Psoas muscle (tissue), 8 donors: Measurements from ENCODE around the gene TOE1. TPM values are rescaled to one million over a fixed set of nuclear protein-coding genes. Genes with fewer than 3 reads are reported as not detected.
"Not testable (repeated sequence)": the region's sequence is repeated elsewhere in the genome, so short reads cannot be mapped to it uniquely, and the experiment has no call there.

Experiments
- ATAC-seq, 4 donors: fragments of 200-7000 bp; cut with Tn5 transposase; one replicate each; pipeline ENCODE4 v1.9.1; 2020; ENCODE audit warnings: moderate library complexity in 3 of 4, mild to moderate bottlenecking in 2 of 4
- DNase-seq, 2 donors: peaks; one replicate each; pipeline ENCODE4 v3.0.0-alpha.2; 2020
- H3K27ac ChIP-seq: fragments of 200-600 bp; one replicate; pipeline ENCODE4 v1.8.0; 2022
- H3K27me3 ChIP-seq, 3 donors: fragments of 200-600 bp in 1 of 3; one replicate each; pipeline versions ENCODE4 v1.6.1 to v1.8.0; 2013 to 2022; ENCODE audit warnings: low read length in 2 of 3, mild to moderate bottlenecking in 2 of 3, moderate library complexity in 1 of 3; ENCODE audit not compliant: insufficient read depth in 3 of 3
- H3K36me3 ChIP-seq, 2 donors: fragments of 200-600 bp in 1 of 2; one replicate each; pipeline versions ENCODE4 v1.6.1 to v1.8.0; 2013 to 2022; ENCODE audit warnings: low read depth in 1 of 2, mild to moderate bottlenecking in 1 of 2, moderate library complexity in 1 of 2; ENCODE audit not compliant: insufficient read depth in 1 of 2
- H3K4me1 ChIP-seq: fragments of 200-600 bp; one replicate; pipeline ENCODE4 v1.8.0; 2022
- H3K4me3 ChIP-seq: fragments of 200-600 bp; one replicate; pipeline ENCODE4 v1.8.0; 2022; ENCODE audit warnings: mild to moderate bottlenecking
- H3K9me3 ChIP-seq: fragments of 200-600 bp; one replicate; pipeline ENCODE4 v1.8.0; 2022
- WGBS, 3 donors: extraction: QIAGEN DNeasy Blood & Tissue Kit; methylation state at CpG; one replicate each; pipeline versions ENCODE4 v1.1.6 to v1.1.7; 2013; 5-methylcytosine and 5-hydroxymethylcytosine counted together
- intact Hi-C, 2 donors: fragments of 100-400 bp; cut with DNase I; formaldehyde crosslinking; loops; one replicate each; pipeline versions ENCODE4 v1.11.0 to v1.14.2; 2022
- long read RNA-seq, 2 donors: library from polyadenylated mRNA; unstranded; transcript quantifications; one replicate each; pipeline ENCODE4 v2.0.0, GENCODE V29; 2021
- polyA plus RNA-seq, 3 donors: library from polyadenylated mRNA; stranded (reverse); fragments of 200-250 nt; gene quantifications; one replicate each; pipeline ENCODE4 v1.2.3, GENCODE V29; 2013
- total RNA-seq, 4 donors: library from RNA; stranded (reverse); fragmentation: NEBNext Ultra II Directional in 2 of 4; extraction: Animal tissue kit (Norgen Biotek cat#: 25700) in 2 of 4; gene quantifications; one replicate each; pipeline versions ENCODE4 v1.2.1 to v1.2.4, GENCODE V29; 2021 to 2023
- TF ChIP-seq, protein P1 (sequence below): fragments of 200-600 bp; IDR thresholded peaks from one replicate; pipeline ENCODE4 v1.8.0; 2022; ENCODE audit warnings: antibody characterized with exemption
- donor health status: healthy with polysubstance abuse.
- donor health status: DM: no; HTN: no; CAD: no; lungs with moderate emphysema.
- donor health status: Bipolar disorder and iron deficiency.
- donor health status: healthy.
- donor health status: DM: yes; HTN: yes; CAD: no.
- donor health status: DM: no; HTN: no; CAD: no.
- donor health status: DM: no; HTN: no; CAD: no.
- donor health status: DM: yes; HTN: yes; CAD: no.

Gene TOE1
- total RNA-seq = 1 to 10 TPM; 3.1 to 5.9 (median 3.9) TPM
- polyA plus RNA-seq = 1 to 10 TPM; 2.7 to 6.7 (median 4.6) TPM
- long read RNA-seq, donor 1, partial matches to known transcripts = 0 of 2 reads
- long read RNA-seq, donor 1, other reads (novel, unspliced or antisense) = 0 of 2 reads
- long read RNA-seq, donor 2, partial matches to known transcripts = 2 of 10 reads
- long read RNA-seq, donor 2, other reads (novel, unspliced or antisense) = 4 of 10 reads

DNA sequence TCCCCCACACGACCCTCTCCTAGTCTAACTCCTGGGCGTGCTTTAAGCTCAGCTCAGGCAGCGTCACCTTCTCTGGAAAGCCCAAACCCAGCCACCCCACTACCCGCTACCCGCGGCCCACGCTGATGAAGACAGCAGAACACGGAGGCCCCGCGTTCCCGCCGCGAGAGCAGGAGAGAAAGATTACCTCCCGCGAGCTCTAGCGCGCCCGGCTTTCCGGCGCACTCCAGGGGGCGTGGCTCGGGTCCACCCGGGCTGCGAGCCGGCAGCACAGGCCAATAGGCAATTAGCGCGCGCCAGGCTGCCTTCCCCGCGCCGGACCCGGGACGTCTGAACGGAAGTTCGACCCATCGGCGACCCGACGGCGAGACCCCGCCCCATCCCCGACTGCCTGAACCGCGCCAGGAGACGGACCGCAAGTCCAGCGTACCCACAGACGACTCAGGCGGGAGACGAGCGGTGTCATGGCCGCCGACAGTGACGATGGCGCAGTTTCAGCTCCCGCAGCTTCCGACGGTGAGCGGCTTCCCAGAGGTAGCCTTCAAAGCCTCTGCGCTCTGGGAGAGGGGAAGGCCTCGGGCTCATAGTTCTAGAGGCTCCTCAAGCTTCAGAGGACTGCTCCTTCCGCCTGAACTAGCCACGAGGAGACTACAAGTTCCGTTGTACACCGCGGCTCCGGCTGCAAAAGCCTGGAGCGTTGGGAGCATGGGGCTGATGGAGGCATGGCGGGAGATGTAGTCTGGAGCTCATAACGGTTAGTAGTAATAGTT, at the start of gene TOE1, which contains the start of gene MUTYH:
TSS of gene TOE1 (plus strand) at position 382 of the 770 bp plus-strand sequence. CDS start at position 465, 83 bp downstream.
TSS of gene MUTYH (minus strand) at position 652 of the 770 bp plus-strand sequence. CDS start 5,935 bp downstream, outside the sequence.
- peak within 1 kb of the TSS; percentile 99 for H3K27ac ChIP-seq
- H3K9me3 ChIP-seq = no peaks in the 10 kb centered on the region
- WGBS, 3 donors = 0 to 1% (median 1%) methylated on average over 67 to 70 of the region's 70 CpGs
- ATAC-seq = peak; percentile 93 to 96 (median 94)
- peak within 1 kb of the TSS; percentile 91 for H3K4me3 ChIP-seq
- peaks cover 8 to 37% of the 10 kb centered on the region in 2 donors for H3K36me3 ChIP-seq
- peak; percentile 94 to 95 for DNase-seq
- TF ChIP-seq, protein P1, sequence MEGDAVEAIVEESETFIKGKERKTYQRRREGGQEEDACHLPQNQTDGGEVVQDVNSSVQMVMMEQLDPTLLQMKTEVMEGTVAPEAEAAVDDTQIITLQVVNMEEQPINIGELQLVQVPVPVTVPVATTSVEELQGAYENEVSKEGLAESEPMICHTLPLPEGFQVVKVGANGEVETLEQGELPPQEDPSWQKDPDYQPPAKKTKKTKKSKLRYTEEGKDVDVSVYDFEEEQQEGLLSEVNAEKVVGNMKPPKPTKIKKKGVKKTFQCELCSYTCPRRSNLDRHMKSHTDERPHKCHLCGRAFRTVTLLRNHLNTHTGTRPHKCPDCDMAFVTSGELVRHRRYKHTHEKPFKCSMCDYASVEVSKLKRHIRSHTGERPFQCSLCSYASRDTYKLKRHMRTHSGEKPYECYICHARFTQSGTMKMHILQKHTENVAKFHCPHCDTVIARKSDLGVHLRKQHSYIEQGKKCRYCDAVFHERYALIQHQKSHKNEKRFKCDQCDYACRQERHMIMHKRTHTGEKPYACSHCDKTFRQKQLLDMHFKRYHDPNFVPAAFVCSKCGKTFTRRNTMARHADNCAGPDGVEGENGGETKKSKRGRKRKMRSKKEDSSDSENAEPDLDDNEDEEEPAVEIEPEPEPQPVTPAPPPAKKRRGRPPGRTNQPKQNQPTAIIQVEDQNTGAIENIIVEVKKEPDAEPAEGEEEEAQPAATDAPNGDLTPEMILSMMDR = no peak
- no peaks in the 10 kb centered on the region for H3K27me3 ChIP-seq
- intact Hi-C loops = loop anchor here (2.0 kb wide), 1 partner anchor 35 kb away; no protein-coding TSS in a partner anchor
- peaks cover 17% of the 10 kb centered on the region for H3K4me1 ChIP-seq

DNA sequence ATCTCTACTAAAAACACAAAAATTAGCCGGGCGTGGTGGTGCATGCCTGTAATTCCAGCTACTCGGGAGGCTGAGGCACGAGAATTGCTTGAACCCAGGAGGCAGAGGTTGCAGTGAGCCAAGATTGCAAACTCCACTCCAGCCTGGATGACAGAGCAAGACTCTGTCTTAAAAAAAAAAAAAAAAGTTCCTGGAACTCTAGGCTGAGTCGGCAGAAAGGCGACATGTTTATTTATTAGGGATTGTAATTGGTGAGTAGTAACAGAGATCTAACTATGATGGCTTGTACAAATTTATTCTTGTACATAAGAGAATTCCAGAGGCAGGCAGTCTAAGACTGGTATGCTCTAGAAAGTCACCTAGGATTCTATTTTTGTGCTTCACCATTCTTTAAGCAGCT, 49.0 kb upstream of the TOE1 start:
- H3K27me3 ChIP-seq, H3K27ac ChIP-seq, H3K4me1 ChIP-seq, H3K9me3 ChIP-seq, ATAC-seq, H3K36me3 ChIP-seq, DNase-seq, H3K4me3 ChIP-seq: not testable (repeated sequence)
- intact Hi-C loops = loop anchor here in 1 of 2 donors (10.0 kb wide), 1 partner anchor 86 kb away; the partner anchor contains the start of gene ZSWIM5
- WGBS, 3 donors = 77 to 81% (median 81%) methylated on average over 6 of the region's 6 CpGs

DNA sequence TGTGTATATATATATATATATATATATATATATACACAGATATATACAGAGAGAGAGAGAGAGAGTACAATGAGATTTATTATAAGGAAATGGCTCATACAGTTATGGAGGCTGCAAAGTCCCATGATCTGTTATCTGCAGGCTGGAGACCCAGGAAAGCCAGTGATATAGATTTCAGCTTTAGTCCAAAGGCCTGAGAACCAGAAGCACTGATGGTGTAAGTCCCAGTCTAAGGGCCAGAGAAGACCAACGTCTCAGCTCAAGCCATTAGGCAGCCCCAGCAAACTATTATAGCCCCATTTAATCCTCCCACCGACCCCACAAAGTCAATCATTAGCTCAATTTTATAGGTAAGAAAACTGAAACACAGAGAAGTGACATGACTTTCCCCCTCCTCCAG, 48.3 kb upstream of the TOE1 start:
- DNase-seq (no peak), ATAC-seq (no peak)
- no peaks in the 10 kb centered on the region for H3K4me1 ChIP-seq
- intact Hi-C loops = loop anchor here in 1 of 2 donors (10.0 kb wide), 1 partner anchor 87 kb away; the partner anchor contains the start of gene ZSWIM5
- 63 to 80% (median 73%) methylated on average over 2 of the region's 2 CpGs for WGBS, 3 donors
- TF ChIP-seq, protein P1 = no peak
- H3K36me3 ChIP-seq = no peaks in the 10 kb centered on the region
- no peak overlapping the region for H3K27ac ChIP-seq
- no peaks in the 10 kb centered on the region for H3K27me3 ChIP-seq
- H3K9me3 ChIP-seq = no peaks in the 10 kb centered on the region
- H3K4me3 ChIP-seq = no peak overlapping the region

DNA sequence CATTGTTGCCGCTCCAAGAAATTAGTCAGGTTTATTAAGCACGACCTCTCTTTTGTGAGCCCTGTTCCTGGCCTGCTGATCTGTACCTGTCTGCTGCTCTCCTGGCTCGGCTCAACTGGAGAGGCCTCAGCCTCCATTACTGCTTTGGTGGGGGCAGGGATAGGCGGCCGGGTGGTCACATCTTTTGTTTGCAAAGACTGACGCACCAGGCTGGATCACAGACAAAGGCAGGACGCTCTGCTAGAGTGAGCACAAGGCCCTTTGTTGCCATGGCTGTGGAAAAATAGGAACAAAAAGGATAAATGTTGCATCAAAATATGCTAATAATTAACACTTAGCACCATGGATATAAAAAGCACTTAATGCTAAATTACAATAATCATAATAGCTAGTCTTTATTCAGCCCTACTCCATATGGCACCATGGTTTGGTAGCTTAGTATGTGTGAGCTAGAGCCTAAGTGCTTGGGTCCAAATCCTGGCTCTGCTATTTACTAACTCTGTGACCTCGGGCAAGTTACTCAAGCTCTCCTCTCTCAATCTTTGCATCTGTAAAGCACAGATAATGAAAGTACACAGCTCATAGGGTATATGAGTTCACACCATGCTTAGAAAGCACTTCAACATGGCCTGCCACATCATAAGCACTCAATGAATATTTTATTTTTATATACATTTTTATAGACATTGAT, 42.2 kb upstream of the TOE1 start:
- TF ChIP-seq, protein P1 = no peak

More for the DNA sequence above, 42.2 kb upstream of the TOE1 start:
- ATAC-seq (no peak), DNase-seq (no peak)
- Histone ChIP-seq H3K27me3 (no peaks in the 10 kb centered on the region), H3K4me3 (no peak overlapping the region), H3K4me1 (peaks cover under 1% of the 10 kb centered on the region), H3K27ac (no peak overlapping the region), H3K36me3 (no peaks in the 10 kb centered on the region), H3K9me3 (no peaks in the 10 kb centered on the region)
- 67 to 76% (median 70%) methylated on average over 8 of the region's 8 CpGs for WGBS, 3 donors
- intact Hi-C loops = loop anchor here in 1 of 2 donors (5.0 to 10.0 kb wide), 3 partner anchors 93 to 511 kb away; partner anchors contain the start of genes BEST4, PTCH2 and ZSWIM5
